ENCODE data around the gene ZNF33A. TPM values are rescaled to one million over a fixed set of nuclear protein-coding genes. Genes with fewer than 3 reads are reported as not detected.
A peak's percentile ranks its signal among the peaks of the same experiment; 100 is the strongest.

Gene ZNF33A
- total RNA-seq: 10 to 100 TPM; 15.9 to 19.6 TPM

DNA sequence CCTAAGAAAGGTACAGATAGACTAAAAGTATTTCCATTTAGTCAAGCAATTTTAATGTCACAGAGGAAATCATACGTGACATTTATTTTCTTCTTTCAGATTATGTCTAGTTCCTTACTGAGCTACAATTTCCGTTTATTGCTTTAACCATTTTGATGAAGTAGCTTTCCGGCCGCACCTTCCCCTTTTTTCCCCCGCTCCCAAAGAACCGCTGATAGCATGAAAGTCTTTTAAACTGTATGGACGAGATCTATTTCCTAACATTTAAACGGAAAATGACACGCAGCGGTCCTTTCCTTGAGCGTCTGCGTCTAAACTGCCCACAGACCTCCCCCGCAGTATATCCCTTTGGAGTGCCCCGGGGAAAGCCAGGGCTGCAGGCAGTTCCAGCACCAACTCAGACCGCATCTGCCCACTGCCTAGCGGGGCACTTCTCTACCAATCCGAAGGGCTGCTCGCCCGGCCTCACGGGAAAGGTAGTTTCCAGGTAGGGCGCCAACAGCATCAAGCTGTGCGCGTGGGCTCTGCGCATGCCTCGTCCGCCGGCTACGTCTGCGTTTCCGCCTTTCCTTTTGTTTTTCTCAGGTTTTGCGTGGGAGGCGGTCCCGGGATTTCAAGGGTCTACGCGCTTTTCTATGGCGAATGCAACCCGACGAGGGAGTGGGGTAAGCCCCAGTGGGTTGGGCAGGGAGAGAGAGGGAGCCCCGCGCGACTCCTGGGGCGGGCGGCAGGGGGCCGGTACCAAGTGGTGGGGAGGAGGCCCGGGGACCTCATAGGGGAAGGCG is at the start of gene ZNF33A:
Gene ZNF33A, plus strand, starts transcription at position 557 of the 785 bp plus-strand sequence. CDS start 1,667 bp downstream, outside the sequence.
- no peaks in the 10 kb centered on the region for H3K9me3 ChIP-seq
- peak within 1 kb of the TSS; percentile 99 to 100 for H3K27ac ChIP-seq
- peak within 1 kb of the TSS; percentile 78 to 87 for H3K4me3 ChIP-seq
- peaks cover 7% of the 10 kb centered on the region for H3K36me3 ChIP-seq
- peaks cover 0 to 8% of the 10 kb centered on the region in 2 donors for H3K4me1 ChIP-seq
- TF ChIP-seq, protein P1, sequence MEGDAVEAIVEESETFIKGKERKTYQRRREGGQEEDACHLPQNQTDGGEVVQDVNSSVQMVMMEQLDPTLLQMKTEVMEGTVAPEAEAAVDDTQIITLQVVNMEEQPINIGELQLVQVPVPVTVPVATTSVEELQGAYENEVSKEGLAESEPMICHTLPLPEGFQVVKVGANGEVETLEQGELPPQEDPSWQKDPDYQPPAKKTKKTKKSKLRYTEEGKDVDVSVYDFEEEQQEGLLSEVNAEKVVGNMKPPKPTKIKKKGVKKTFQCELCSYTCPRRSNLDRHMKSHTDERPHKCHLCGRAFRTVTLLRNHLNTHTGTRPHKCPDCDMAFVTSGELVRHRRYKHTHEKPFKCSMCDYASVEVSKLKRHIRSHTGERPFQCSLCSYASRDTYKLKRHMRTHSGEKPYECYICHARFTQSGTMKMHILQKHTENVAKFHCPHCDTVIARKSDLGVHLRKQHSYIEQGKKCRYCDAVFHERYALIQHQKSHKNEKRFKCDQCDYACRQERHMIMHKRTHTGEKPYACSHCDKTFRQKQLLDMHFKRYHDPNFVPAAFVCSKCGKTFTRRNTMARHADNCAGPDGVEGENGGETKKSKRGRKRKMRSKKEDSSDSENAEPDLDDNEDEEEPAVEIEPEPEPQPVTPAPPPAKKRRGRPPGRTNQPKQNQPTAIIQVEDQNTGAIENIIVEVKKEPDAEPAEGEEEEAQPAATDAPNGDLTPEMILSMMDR (IDR thresholded peaks at IDR 0.05): no peak
- peak; percentile 90 for DNase-seq (ENCODE audit: low spot score)
- no peaks in the 10 kb centered on the region for H3K27me3 ChIP-seq

DNA sequence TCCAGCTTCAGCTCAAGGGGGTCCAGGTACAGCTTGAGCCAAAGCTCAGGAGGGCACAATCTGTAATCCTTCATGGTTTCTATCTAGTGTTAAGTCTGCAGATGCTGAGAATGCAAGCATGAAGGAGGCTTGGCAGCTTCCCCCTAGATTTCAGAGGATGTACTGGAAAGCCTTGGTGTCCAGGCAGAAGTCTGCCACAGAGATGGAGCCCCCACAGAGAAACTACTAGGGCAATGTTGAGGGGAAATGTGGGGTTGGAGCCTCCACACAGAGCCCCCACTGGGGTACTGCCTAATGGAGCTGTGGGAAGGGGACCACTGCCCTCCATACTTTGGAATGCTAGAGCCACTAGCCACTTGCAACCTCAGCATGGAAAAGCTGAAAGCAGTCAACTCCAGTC is 45.5 kb upstream of the ZNF33A start:
- H3K36me3 ChIP-seq: peaks cover 20% of the 10 kb centered on the region
- H3K9me3 ChIP-seq: peaks cover 0 to 13% of the 10 kb centered on the region in 2 donors
- H3K4me1 ChIP-seq: no peaks in the 10 kb centered on the region
- no peaks in the 10 kb centered on the region for H3K27me3 ChIP-seq
- no peak overlapping the region for H3K27ac ChIP-seq
- no peak for DNase-seq (ENCODE audit: low spot score)
- no peak overlapping the region for H3K4me3 ChIP-seq
- TF ChIP-seq, protein P1 (IDR thresholded peaks at IDR 0.05): no peak

DNA sequence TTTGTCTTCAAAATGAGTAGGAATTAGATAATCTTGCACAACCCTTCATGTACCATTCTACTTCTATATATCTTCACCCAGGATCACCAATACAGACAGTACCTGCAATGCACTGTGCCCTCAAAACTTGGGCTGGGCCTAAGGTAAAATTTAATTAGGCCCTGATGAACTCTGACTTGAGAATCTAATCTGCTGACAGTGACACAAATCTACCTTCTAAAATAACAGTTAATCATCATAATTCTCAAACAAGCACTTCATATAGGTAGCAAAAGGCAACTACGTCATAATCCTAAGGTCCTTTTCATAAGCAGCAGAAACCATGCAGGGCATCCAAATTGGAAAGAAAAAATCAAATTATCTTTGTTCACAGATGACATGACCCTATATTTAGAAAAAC is 38.1 kb upstream of the ZNF33A start:
- no peak overlapping the region for H3K4me3 ChIP-seq
- H3K9me3 ChIP-seq: no peaks in the 10 kb centered on the region
- H3K36me3 ChIP-seq: peaks cover 15% of the 10 kb centered on the region
- peaks cover 0 to 6% of the 10 kb centered on the region in 2 donors for H3K4me1 ChIP-seq
- no peak overlapping the region for H3K27ac ChIP-seq
- H3K27me3 ChIP-seq: no peaks in the 10 kb centered on the region
- DNase-seq (ENCODE audit: low spot score): no peak
- TF ChIP-seq, protein P1 (IDR thresholded peaks at IDR 0.05): no peak

DNA sequence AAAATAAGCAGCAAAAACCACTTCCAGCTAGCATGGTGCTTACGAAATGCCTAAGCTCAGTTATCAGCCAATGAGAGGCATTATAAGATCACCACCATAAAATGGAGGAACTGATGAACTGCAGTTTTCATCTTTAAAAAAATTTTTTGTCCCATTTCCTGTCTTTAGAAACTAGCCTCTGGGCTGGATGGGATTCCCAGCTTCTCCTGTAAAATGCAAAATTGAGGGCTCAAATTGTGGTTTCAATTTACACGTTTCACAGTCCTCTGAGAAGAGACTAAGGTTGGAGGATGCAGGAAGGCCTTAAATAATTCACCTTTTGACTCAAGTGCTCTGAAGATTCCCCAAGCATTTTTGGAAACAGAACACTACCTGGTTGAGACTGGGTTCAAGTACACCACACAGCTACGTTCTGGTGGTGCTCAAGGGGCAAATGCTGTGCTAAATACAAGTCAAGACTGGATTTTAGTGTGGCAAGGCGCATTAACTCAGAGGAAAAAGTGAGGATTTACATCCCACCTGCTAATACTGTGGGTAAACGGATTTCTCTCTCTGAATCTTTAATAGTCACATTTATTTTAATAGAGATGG is 35.0 kb upstream of the ZNF33A start:
- no peaks in the 10 kb centered on the region for H3K27me3 ChIP-seq
- no peak for DNase-seq (ENCODE audit: low spot score)

DNA sequence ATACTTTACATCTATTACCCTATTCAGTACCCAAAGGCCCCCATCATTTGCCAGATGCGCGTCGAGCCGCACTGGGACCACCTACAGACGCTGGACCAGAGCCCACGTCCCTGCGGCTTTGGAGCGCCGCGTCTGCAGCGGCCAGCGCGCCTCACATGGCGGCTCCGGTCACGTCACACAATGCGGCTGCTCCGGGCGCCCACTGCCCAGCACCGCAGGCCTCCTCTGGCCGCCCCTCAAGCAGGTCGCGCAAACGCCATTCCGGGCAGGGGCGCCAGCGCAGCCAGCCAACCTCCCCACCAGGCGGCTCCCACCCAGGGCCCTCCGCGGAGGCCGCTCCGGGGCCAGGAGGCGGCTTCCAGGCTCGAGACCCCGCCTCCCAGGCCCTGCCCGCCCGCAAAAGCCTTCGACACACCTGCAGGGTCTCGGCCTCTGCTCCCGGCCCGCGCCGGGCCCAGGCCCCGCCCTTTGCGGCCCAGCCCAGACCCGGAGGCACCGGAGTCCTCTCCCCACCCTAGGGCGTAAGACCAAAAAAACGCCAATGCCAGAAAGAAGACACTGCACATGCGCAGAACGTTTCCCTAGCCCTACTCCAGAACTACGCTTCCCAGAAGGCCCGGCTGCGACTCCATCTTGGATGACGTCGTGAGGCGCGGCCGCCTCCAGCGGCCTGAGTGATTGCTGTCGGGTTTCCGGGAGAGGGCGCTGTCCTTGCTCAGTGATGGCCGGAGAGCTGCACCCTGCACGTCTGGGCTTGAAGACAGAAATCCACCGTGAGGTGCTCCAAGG is 34.2 kb upstream of the ZNF33A start, which contains the start of gene ZNF25:
Gene ZNF25, minus strand, starts transcription at position 557 of the 789 bp plus-strand sequence. CDS start 4,925 bp downstream, outside the sequence.
- Histone ChIP-seq H3K36me3 (no peaks in the 10 kb centered on the region), H3K27ac (peak within 1 kb of the TSS; percentile 99)

More for the DNA sequence above, 35.0 kb upstream of the ZNF33A start:
- TF ChIP-seq, protein P1 (IDR thresholded peaks at IDR 0.05): no peak
- H3K9me3 ChIP-seq: no peaks in the 10 kb centered on the region
- H3K27ac ChIP-seq: peak overlapping the region; percentile 99
- peak overlapping the region; percentile 86 to 94 for H3K4me3 ChIP-seq
- peaks cover 4% of the 10 kb centered on the region for H3K36me3 ChIP-seq
- peaks cover 0 to 6% of the 10 kb centered on the region in 2 donors for H3K4me1 ChIP-seq

More for the DNA sequence above, 34.2 kb upstream of the ZNF33A start, which contains the start of gene ZNF25:
- peak; percentile 99 for DNase-seq (ENCODE audit: low spot score)
- Histone ChIP-seq H3K4me1 (peaks cover 0 to 6% of the 10 kb centered on the region in 2 donors), H3K4me3 (peak within 1 kb of the TSS; percentile 86 to 94), H3K27me3 (no peaks in the 10 kb centered on the region), H3K9me3 (no peaks in the 10 kb centered on the region)
- TF ChIP-seq, protein P1 (IDR thresholded peaks at IDR 0.05): peak; percentile 82 to 88
